Mucosa of descending colon (tissue), 3 donors: ENCODE results near the gene TMEM186. TPM values are rescaled to one million over a fixed set of nuclear protein-coding genes. Genes with fewer than 3 reads are reported as not detected.

ENCODE experiments used
- ATAC-seq: fragments of 200-7000 bp; cut with Tn5 transposase; one replicate; pipeline ENCODE4 v1.9.1; 2020; ENCODE audit warnings: mild to moderate bottlenecking, moderate library complexity
- DNase-seq, 3 donors: peaks; one replicate each; pipeline ENCODE4 v3.0.0-alpha.2; 2020
- H3K36me3 ChIP-seq: fragments of 200-600 bp; one replicate; pipeline ENCODE4 v1.8.0; 2021; ENCODE audit warnings: low read depth, mild to moderate bottlenecking
- H3K4me1 ChIP-seq: fragments of 200-600 bp; one replicate; pipeline ENCODE4 v1.8.0; 2021; ENCODE audit warnings: low read depth, mild to moderate bottlenecking
- H3K4me3 ChIP-seq: fragments of 200-600 bp; one replicate; pipeline ENCODE4 v1.8.0; 2021; ENCODE audit warnings: mild to moderate bottlenecking
- H3K9me3 ChIP-seq: fragments of 200-600 bp; one replicate; pipeline ENCODE4 v1.8.0; 2021; ENCODE audit warnings: mild to moderate bottlenecking
- intact Hi-C, 2 donors: fragments of 100-400 bp; cut with DNase I in 1 of 2; cut with micrococcal nuclease in 1 of 2; formaldehyde crosslinking; loops; one replicate each; pipeline versions ENCODE4 v1.11.0 to v1.11.1; 2022; cut with DNase I, micrococcal nuclease
- total RNA-seq, 3 donors: library from RNA; stranded (reverse); fragmentation: NEBNext Ultra II Directional in 2 of 3; extraction: Animal tissue kit (Norgen Biotek cat#: 25700) in 2 of 3; gene quantifications; one replicate each; pipeline versions ENCODE4 v1.2.1 to v1.2.4, GENCODE V29; 2021 to 2023
- TF ChIP-seq, protein P1 (sequence below): fragments of 200-600 bp; IDR thresholded peaks from one replicate; pipeline ENCODE4 v1.8.0; 2022; ENCODE audit warnings: antibody characterized with exemption, mild to moderate bottlenecking
- donor health status: DM: no; HTN: no; CAD: no; lungs with moderate emphysema.
- donor health status: DM: no; HTN: no; CAD: no.
- donor health status: DM: no; HTN: yes; CAD: no.

Gene TMEM186
- total RNA-seq, 3 donors from 2014 or later = 12.2 to 13.9 (median 13.2) TPM

DNA sequence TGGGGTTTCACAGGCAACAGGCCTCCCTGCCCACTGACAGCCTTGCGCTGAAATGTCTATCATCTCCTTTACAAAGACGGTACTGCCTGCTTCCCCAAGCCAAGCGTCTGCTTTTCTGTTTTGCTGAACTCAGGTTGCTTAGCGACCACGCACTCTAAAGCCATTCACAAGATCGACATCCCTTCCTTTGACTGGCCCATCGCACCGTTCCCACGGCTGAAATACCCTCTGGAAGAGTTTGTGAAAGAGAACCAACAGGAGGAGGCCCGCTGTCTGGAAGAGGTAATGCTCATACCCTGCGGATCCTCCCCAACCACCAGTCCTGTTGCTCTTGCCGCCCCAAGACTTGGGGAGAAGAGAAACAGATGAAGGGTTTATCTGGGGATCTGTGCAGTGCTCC lies 28.7 kb downstream of the TMEM186 start:
- intact Hi-C loops = no loop called here
- H3K4me3 ChIP-seq = no peak overlapping the region
- TF ChIP-seq, protein P1, sequence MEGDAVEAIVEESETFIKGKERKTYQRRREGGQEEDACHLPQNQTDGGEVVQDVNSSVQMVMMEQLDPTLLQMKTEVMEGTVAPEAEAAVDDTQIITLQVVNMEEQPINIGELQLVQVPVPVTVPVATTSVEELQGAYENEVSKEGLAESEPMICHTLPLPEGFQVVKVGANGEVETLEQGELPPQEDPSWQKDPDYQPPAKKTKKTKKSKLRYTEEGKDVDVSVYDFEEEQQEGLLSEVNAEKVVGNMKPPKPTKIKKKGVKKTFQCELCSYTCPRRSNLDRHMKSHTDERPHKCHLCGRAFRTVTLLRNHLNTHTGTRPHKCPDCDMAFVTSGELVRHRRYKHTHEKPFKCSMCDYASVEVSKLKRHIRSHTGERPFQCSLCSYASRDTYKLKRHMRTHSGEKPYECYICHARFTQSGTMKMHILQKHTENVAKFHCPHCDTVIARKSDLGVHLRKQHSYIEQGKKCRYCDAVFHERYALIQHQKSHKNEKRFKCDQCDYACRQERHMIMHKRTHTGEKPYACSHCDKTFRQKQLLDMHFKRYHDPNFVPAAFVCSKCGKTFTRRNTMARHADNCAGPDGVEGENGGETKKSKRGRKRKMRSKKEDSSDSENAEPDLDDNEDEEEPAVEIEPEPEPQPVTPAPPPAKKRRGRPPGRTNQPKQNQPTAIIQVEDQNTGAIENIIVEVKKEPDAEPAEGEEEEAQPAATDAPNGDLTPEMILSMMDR = no peak
- ATAC-seq (no peak), DNase-seq (no peak)
- no peaks in the 10 kb centered on the region for H3K9me3 ChIP-seq
- no peaks in the 10 kb centered on the region for H3K4me1 ChIP-seq
- no peaks in the 10 kb centered on the region for H3K36me3 ChIP-seq

DNA sequence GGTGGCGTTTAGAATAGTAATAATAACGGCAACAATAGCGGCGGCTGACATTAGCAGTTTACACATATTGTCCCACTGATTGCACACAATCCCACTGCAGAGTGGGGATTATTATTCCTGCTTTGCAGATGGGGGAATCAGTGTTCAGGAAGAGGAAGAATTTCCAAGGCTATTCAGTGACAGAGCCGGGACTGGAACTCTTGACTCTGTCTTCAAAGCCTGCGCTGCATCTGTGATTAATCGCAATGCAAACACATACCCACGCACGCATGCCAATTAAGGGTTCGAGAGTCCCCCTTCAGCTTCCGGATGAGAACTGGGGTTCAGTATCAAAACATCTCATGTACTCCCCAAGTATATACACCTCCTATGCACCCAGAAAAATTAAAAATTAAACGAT lies 29.2 kb downstream of the TMEM186 start:
- no peaks in the 10 kb centered on the region for H3K4me1 ChIP-seq
- H3K4me3 ChIP-seq = no peak overlapping the region
- intact Hi-C loops = no loop called here
- TF ChIP-seq, protein P1 = no peak
- DNase-seq (no peak), ATAC-seq (no peak)
- no peaks in the 10 kb centered on the region for H3K36me3 ChIP-seq
- no peaks in the 10 kb centered on the region for H3K9me3 ChIP-seq

DNA sequence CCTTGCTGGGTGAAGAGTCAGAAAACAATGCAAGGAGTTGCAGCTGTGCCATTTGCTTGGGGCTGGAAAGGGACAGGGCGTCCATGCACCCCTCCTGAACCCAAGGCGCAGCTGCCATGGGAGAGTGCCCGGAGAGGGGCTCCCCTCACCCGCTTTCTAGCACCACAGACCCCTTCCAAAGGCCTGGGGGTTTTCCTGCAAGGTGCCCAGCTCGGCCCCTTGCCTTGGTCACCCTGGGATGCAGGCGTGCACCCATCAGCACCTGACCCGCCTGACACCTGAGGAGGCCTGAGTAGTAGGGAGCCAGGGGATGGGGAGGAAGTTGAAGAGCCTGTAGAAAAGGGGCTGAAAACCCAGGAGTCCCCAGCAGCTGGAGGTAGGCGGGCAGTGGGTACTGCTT lies 30.3 kb downstream of the TMEM186 start:
- TF ChIP-seq, protein P1 = no peak
- ATAC-seq = no peak
- Histone ChIP-seq H3K4me1 (no peaks in the 10 kb centered on the region), H3K4me3 (no peak overlapping the region), H3K36me3 (no peaks in the 10 kb centered on the region), H3K9me3 (no peaks in the 10 kb centered on the region)
- intact Hi-C loops = no loop called here
- DNase-seq = no peak

- no peaks in the 10 kb centered on the region for H3K4me1 ChIP-seq
- no peaks in the 10 kb centered on the region for H3K36me3 ChIP-seq
- DNase-seq = no peak
- TF ChIP-seq, protein P1 = no peak
- no peak overlapping the region for H3K4me3 ChIP-seq
- no peak for ATAC-seq
- H3K9me3 ChIP-seq = no peaks in the 10 kb centered on the region
- intact Hi-C loops = no loop called here
Observed at GRCh38 chr16:8764525-8765250, 32.8 kb downstream of the TMEM186 start.

DNA sequence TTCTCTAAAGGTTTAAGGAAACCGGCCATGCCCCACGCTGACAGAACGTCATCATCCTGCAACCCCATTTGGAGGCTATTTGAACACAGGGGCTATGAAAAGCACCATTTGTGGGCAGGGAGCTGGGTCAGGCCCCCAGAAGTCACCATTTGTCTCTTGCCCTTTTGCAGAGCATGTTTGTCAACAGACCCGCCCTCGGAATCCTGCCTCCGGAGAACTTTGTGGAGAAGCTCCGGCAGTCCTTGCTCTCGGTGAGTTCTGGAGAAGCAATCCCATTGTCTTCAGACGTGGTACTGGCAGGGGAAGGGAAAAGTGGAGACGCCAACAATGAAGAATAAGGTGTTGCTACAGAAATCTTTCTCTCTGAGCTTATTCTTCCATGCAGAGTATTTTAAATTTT lies 33.5 kb downstream of the TMEM186 start:
- H3K4me1 ChIP-seq = no peaks in the 10 kb centered on the region
- H3K4me3 ChIP-seq = no peak overlapping the region
- TF ChIP-seq, protein P1 = no peak
- intact Hi-C loops = no loop called here
- DNase-seq (no peak), ATAC-seq (no peak)
- no peaks in the 10 kb centered on the region for H3K36me3 ChIP-seq
- no peaks in the 10 kb centered on the region for H3K9me3 ChIP-seq
